ENCODE results near the gene CALHM5. TPM values are rescaled to one million over a fixed set of nuclear protein-coding genes. Genes with fewer than 3 reads are reported as not detected.
A peak's percentile ranks its signal among the peaks of the same experiment; 100 is the strongest.

The CALHM5 gene
- total RNA-seq, 1 donor from 2014 or later: 0.05 TPM

DNA sequence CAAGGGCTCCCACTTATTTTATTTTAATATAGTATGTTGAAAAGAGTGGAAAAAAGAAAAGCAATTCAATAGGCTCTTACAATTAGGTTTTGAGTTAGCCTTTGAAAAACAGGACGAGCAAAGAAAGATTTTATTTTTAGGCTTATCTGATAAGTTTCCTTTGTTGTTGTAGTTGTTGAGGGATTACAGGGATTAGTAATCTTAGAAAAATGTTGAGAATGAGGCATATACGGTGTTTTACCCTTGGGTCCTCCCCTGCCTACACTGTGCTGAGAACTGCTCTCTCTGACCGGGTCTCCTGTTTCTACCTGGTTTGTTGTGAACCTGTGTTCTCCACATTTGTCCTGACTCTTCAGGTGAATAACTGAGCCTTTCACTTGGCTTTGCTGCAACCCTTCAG lies 17.3 kb downstream of the CALHM5 start:
- DNase-seq (ENCODE audit: low spot score, unreplicated experiment): no peak
- Mint-ChIP-seq H3K36me3 (ENCODE audit: insufficient read depth) (no peaks in the 10 kb centered on the region), H3K4me3 (ENCODE audit: low read depth) (no peak overlapping the region), H3K27me3 (peaks cover 3% of the 10 kb centered on the region), H3K9me3 (ENCODE audit: low read depth) (no peaks in the 10 kb centered on the region), H3K4me1 (ENCODE audit: low read depth) (peaks cover 29% of the 10 kb centered on the region), H3K27ac (no peak overlapping the region)
- TF ChIP-seq, protein P1, sequence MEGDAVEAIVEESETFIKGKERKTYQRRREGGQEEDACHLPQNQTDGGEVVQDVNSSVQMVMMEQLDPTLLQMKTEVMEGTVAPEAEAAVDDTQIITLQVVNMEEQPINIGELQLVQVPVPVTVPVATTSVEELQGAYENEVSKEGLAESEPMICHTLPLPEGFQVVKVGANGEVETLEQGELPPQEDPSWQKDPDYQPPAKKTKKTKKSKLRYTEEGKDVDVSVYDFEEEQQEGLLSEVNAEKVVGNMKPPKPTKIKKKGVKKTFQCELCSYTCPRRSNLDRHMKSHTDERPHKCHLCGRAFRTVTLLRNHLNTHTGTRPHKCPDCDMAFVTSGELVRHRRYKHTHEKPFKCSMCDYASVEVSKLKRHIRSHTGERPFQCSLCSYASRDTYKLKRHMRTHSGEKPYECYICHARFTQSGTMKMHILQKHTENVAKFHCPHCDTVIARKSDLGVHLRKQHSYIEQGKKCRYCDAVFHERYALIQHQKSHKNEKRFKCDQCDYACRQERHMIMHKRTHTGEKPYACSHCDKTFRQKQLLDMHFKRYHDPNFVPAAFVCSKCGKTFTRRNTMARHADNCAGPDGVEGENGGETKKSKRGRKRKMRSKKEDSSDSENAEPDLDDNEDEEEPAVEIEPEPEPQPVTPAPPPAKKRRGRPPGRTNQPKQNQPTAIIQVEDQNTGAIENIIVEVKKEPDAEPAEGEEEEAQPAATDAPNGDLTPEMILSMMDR (IDR thresholded peaks at IDR 0.05; ENCODE audit: unreplicated experiment): no peak

GRCh38 chr6:116529466-116530290 lies 18.2 kb downstream of the CALHM5 start:
- peaks cover 30% of the 10 kb centered on the region for H3K4me1 Mint-ChIP-seq (ENCODE audit: low read depth)
- DNase-seq (ENCODE audit: low spot score, unreplicated experiment): no peak
- no peaks in the 10 kb centered on the region for H3K9me3 Mint-ChIP-seq (ENCODE audit: low read depth)
- TF ChIP-seq, protein P1 (IDR thresholded peaks at IDR 0.05; ENCODE audit: unreplicated experiment): no peak
- no peaks in the 10 kb centered on the region for H3K36me3 Mint-ChIP-seq (ENCODE audit: insufficient read depth)
- no peak overlapping the region for H3K4me3 Mint-ChIP-seq (ENCODE audit: low read depth)
- H3K27me3 Mint-ChIP-seq: peaks cover 3% of the 10 kb centered on the region
- H3K27ac Mint-ChIP-seq: no peak overlapping the region

- TF ChIP-seq, protein P1 (IDR thresholded peaks at IDR 0.05; ENCODE audit: unreplicated experiment): no peak
- Mint-ChIP-seq H3K4me1 (ENCODE audit: low read depth) (peaks cover 30% of the 10 kb centered on the region), H3K27ac (peak overlapping the region; percentile 27), H3K27me3 (peaks cover 3% of the 10 kb centered on the region), H3K36me3 (ENCODE audit: insufficient read depth) (no peaks in the 10 kb centered on the region), H3K4me3 (ENCODE audit: low read depth) (no peak overlapping the region), H3K9me3 (ENCODE audit: low read depth) (no peaks in the 10 kb centered on the region)
- DNase-seq (ENCODE audit: low spot score, unreplicated experiment): no peak
Measured at GRCh38 chr6:116530436-116530835, 19.0 kb downstream of the CALHM5 start.

- peaks cover 3% of the 10 kb centered on the region for H3K27me3 Mint-ChIP-seq
- DNase-seq (ENCODE audit: low spot score, unreplicated experiment): peak; percentile 32
- no peak overlapping the region for H3K4me3 Mint-ChIP-seq (ENCODE audit: low read depth)
- peaks cover 29% of the 10 kb centered on the region for H3K4me1 Mint-ChIP-seq (ENCODE audit: low read depth)
- H3K27ac Mint-ChIP-seq: no peak overlapping the region
- H3K9me3 Mint-ChIP-seq (ENCODE audit: low read depth): no peaks in the 10 kb centered on the region
- TF ChIP-seq, protein P1 (IDR thresholded peaks at IDR 0.05; ENCODE audit: unreplicated experiment): peak; percentile 74
- H3K36me3 Mint-ChIP-seq (ENCODE audit: insufficient read depth): no peaks in the 10 kb centered on the region
Measured at GRCh38 chr6:116531675-116532570, 20.5 kb downstream of the CALHM5 start.

GRCh38 chr6:116533233-116533957 lies 22.0 kb downstream of the CALHM5 start:
- Mint-ChIP-seq H3K27me3 (peaks cover 3% of the 10 kb centered on the region), H3K36me3 (ENCODE audit: insufficient read depth) (no peaks in the 10 kb centered on the region), H3K4me1 (ENCODE audit: low read depth) (peaks cover 29% of the 10 kb centered on the region), H3K4me3 (ENCODE audit: low read depth) (no peak overlapping the region), H3K27ac (peak overlapping the region; percentile 40), H3K9me3 (ENCODE audit: low read depth) (no peaks in the 10 kb centered on the region)
- DNase-seq (ENCODE audit: low spot score, unreplicated experiment): no peak
- TF ChIP-seq, protein P1 (IDR thresholded peaks at IDR 0.05; ENCODE audit: unreplicated experiment): no peak
